ENCODE measurements around the gene PDSS2.

PDSS2 gene

GRCh38 chr6:107360476-107360875 is 98.9 kb downstream of the PDSS2 start:
- no peak for DNase-seq (ENCODE audit: low read depth)

- DNase-seq (ENCODE audit: low read depth): no peak
These were observed 101.5 kb downstream of the PDSS2 start for GRCh38 chr6:107357842-107358241.

GRCh38 chr6:107357031-107357430 is 102.3 kb downstream of the PDSS2 start:
- no peak for DNase-seq (ENCODE audit: low read depth)

- no peak for DNase-seq (ENCODE audit: low read depth)
These were observed 103.7 kb downstream of the PDSS2 start for GRCh38 chr6:107355659-107356058.

DNA sequence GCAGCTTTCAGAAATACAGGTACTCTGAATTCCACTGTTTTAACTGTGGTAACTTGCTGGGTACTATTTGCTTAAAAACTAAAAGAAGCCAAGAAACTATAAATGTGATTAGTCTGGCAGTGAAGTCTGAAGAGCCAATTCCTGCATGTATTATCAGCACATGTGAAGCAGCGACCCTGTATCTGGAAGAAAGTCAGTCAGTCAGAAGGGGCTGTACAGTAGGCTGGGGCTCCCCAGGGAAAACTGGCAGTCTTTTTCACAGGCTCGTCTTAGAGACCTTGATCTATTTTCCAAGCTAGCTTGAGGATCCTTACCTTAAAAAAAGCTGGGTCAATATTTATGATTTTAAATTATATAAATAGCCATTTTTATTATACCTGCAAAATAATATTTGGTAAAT is 104.9 kb downstream of the PDSS2 start:
- no peak for DNase-seq (ENCODE audit: low read depth)

DNA sequence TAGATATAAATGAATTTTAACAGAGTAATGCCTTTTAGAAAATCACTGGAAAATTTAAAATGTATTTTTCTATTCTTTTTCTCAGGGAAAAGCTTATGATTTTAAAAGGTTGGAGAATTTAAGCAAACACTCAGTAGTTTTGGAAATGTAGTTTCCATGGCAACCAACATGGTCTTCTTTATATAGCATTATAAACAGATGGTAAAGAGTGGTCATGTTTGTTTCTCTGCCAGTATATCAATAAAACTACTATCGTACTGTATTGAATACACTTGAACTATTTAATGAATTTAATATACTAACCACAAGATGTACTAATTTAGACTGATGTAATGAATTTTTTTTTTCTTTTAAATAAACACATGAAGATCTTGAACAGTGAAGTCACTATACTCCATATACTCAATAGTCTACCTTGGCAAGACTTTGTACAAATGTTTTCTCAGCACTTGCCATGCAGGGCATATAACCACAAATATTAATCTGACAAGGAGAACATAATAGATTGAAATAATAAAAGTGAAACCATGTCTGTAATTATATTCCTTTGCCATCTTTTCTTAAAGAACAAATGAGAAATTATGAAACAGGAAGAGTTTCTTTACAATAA is 105.5 kb downstream of the PDSS2 start:
- no peak for DNase-seq (ENCODE audit: low read depth)

GRCh38 chr6:107348224-107348623 is 111.1 kb downstream of the PDSS2 start:
- no peak for DNase-seq (ENCODE audit: low read depth)

DNA sequence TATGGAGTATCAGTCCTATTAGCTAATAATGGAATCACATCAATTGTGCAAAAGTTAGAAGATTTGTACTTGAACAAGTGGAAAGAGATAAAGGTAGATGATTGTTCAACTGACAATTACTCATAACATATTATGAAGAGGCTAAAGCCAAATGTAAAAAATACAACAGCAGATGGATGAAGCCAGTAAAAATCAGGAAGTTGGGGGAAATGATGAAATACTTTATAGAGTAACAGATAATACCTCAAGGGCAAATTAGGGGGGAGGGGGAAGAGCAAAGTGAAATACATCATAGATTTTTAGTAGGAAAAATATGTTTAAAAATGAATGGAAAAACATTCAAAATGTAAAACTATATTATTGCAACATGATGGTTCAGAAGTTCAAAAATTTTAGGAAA is 114.0 kb downstream of the PDSS2 start:
- no peak for DNase-seq (ENCODE audit: low read depth)

- DNase-seq (ENCODE audit: low read depth): no peak
These were observed 114.4 kb downstream of the PDSS2 start for GRCh38 chr6:107344981-107345380.

- DNase-seq (ENCODE audit: low read depth): no peak
These were observed 115.0 kb downstream of the PDSS2 start for GRCh38 chr6:107344383-107344782.

DNA sequence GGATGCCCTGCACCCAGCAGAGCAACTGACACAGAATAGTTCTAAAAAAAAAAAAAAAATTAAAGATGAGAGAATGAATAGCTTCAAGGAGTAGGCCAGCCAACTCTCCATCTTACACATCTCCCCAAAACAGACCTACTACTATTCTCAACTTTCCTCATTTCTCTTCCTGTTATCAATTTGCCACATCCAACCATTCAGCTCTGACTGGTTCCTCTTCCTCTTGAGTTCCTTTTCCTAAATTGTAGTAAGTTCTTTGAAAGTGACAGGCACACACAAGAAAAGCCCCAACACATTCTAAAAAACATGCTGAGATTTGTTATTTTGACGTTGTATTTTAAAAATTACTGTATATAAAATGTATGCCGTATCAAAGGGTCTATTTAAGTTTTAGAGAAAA is 117.2 kb downstream of the PDSS2 start:
- DNase-seq (ENCODE audit: low read depth): no peak

DNA sequence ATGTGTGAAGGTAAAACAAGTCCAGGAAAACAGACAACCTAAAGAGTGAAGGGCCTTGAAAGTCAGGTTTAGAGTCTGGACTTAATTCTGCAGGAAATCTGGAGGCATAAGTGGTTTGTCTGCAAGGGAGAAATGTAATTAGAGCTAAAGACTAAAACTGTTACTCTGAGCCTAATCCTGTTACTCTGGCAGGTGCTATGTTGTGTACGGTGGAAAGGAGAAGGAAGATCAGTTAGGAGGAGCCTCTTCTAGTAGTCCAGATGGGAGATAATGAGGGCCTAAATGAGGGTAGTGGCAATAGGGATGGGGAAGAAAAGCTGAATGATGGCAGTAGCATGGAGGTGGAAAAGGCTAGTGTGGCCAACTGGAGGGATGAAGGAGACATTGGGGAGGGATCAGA is 118.5 kb downstream of the PDSS2 start:
- DNase-seq (ENCODE audit: low read depth): no peak

- DNase-seq (ENCODE audit: low read depth): no peak
These were observed 122.1 kb downstream of the PDSS2 start for GRCh38 chr6:107337191-107337741.

- DNase-seq (ENCODE audit: low read depth): no peak
These were observed 125.3 kb downstream of the PDSS2 start for GRCh38 chr6:107334026-107334425.

DNA sequence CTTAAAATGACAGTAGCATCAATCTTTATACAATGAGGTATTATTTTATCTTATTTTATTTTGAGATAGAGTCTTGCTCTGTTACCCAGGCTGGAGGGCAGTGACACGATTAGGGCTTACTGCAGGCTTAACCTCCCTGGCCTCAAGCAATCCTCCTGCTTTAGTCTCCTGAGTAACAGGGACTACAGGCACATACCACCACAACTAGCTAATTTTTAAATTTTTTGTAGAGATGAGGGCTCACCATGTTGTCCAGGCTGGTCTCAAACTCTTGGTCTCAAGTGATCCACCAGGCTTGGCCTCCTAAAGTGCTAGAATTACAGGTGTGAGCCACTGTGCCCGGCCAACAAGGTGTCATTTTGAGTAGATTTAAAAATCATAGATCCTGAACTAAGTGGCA is 125.9 kb downstream of the PDSS2 start:
- no peak for DNase-seq (ENCODE audit: low read depth)

DNA sequence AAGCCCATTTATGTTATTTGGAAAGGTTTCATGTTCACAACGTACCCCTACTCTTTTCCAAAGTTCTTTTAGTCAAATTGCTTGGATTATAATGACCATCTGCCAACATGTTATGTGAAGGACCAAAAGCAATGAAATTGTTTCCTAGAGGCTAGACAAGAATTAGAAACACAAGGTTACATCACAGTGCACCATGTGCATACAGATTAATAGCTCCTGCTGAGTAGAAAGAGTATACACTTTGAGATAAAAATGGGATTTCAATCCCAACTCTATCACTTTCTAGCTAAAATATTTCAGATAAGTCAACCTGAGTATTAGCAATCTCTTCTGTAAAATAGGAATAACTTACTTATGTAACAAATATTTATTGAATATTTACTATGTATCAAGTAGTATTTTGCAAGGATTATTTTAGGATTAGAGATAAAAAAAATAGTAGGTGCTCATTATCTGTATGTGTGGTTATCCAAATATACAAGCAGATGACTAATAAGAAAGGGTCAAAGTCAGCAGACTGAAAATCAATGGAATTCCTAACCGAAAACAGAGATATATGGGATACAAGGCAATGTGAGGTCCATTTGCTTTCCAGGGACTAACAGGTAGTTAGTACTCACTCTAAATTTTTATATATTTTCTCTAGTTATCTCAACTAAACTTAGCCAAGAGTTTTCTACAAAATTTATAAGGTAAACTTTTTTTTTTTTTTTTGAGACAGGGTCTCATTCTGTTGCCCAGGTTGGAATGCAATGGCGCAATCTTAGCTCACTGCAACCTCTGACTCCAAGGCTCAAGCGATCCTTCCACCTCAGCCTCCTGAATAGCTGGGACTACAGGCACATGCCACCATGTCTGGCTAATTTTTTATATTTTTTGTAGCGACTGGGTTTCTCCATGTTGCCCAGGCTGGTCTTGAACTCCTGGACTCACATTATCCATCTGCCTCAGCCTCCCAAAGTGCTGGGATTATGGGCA is 127.7 kb downstream of the PDSS2 start:
- no peak for DNase-seq (ENCODE audit: low read depth)

- DNase-seq (ENCODE audit: low read depth): no peak
These were observed 129.2 kb downstream of the PDSS2 start for GRCh38 chr6:107330168-107330567.

DNA sequence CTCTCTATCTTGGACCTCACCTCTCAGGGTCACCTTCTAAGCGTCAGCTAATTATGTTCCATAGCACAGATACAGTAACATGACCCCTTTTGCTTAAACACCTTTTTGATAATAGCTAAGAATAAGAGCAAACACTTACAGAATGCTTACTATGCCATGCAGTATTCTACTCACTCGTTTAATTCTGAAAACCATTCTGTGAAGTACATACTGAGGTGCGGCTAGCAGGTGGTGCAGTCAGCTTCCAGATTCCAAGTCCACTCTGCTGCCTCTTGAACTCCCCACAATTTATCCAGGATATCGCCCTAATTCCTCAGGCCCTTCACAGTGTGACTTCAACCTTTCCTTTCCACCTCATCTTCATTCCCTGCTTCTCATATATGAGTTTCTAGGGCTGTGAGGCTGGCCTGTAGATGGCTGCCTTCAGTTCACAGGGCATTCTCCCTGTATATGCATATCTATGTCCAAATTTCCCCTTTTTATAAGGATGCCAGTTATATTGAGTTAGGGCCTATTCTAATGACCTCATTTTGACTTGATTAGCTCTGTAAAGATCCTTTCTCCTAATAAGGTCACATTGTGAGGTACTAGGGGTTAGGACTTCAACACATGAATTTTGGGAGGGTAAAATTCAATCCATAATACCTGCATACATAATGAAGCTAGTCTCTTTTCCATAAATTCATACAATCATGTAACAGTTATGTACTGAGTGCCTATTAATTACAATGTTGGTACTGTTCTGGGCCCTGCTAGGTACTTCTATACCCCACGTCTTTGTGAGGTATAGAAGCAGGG is 130.1 kb downstream of the PDSS2 start:
- DNase-seq (ENCODE audit: low read depth): no peak

GRCh38 chr6:107328081-107328480 is 131.3 kb downstream of the PDSS2 start:
- DNase-seq (ENCODE audit: low read depth): no peak

GRCh38 chr6:107323133-107323785 is 136.1 kb downstream of the PDSS2 start:
- DNase-seq (ENCODE audit: low read depth): no peak

DNA sequence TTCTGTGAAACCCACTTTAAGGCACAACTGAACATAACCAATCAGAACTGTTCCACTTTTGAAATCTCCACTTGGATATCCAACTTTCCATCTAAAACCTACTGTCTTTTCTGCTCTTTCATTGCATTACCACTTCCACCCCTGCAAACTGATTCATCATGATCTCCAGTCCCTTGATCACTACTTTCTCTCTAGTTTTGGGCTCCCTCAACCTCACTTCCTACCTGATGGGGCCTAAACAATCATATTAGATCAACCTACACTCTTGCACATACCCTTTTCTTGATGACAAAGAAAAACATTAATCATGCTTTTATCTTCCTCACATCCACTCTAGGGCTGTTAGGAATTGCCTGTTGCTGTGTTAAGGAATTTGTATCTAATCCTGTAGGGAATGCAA is 137.6 kb downstream of the PDSS2 start:
- no peak for DNase-seq (ENCODE audit: low read depth)
